WERI-Rb-1 (cell line): ENCODE measurements around the gene PTH1R.

Experiments
- DNase-seq: peaks from one replicate; pipeline ENCODE4 v3.0.0-alpha.2; 2020
- H3K27ac ChIP-seq: fragments of 250-450 bp; sonication (Bioruptor Pico); 2 replicates; pipeline ENCODE4 v1.5.1; 2020; ENCODE audit warnings: mild to moderate bottlenecking, moderate library complexity
- H3K27me3 ChIP-seq: fragments of 250-450 bp; sonication (Bioruptor Pico); 2 replicates; pipeline ENCODE4 v1.5.1; 2021; ENCODE audit warnings: mild to moderate bottlenecking, low read depth, moderate library complexity; ENCODE audit not compliant: insufficient read depth, severe bottlenecking
- H3K36me3 ChIP-seq: fragments of 250-450 bp; sonication (Bioruptor Pico); 2 replicates; pipeline ENCODE4 v1.5.1; 2020; ENCODE audit warnings: mild to moderate bottlenecking, moderate library complexity
- H3K4me3 ChIP-seq: 2 replicates; pipeline ENCODE4 v1.5.1; 2011; ENCODE audit warnings: low read depth, mild to moderate bottlenecking, control low read depth, low read length
- H3K9me3 ChIP-seq: fragments of 250-450 bp; sonication (Bioruptor Pico); 2 replicates; pipeline ENCODE4 v1.5.1; 2021; ENCODE audit warnings: mild to moderate bottlenecking, moderate library complexity; ENCODE audit not compliant: severe bottlenecking
- CTCF ChIP-seq: IDR thresholded peaks from 2 replicates; pipeline ENCODE4 v1.5.1; 2011; ENCODE audit warnings: low read depth, mild to moderate bottlenecking, control low read depth, inconsistent platforms, low read length

Gene PTH1R

DNA sequence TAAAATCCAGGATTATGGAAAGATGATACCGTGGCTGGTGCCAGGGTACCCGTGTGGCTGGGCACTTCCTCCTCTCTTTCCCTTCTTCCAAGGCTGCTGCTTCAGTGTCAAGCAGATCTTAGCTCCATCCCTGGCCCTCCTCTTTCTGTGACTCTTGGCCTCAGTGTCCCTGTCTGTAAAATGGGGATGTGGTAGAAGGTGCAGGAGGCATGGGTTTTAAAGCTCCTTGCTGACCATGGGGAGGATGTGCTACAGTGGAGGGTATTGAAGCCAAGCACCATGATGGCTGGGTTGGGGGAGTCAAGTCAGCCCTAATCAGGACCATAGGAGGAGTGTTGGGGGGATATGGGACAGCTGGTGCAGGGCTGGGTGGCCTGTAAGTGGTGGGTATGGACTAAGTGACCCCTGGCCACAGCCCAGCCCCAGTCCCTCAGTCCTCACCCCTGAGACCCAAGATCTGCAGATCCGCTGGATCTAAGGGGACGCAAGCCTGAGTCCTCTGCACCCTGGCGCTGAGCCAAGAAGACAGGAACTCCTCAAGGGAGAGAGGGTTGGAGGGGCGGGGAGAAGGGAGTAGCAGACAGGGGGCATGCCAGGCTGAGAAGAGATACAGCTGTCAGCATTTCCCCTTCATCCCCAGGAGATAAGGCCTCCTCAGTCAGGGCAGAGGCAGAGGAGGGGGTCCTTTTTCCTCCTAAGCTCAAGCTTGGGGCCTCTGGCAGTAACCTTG lies 12.0 kb downstream of the PTH1R start:
- H3K27me3 ChIP-seq: no peaks in the 10 kb centered on the region
- H3K27ac ChIP-seq: peak overlapping the region; percentile 14; the same call in 1 of the 2 replicates
- TF ChIP-seq CTCF: no peak
- no peak overlapping the region for H3K4me3 ChIP-seq
- H3K9me3 ChIP-seq: no peaks in the 10 kb centered on the region
- no peaks in the 10 kb centered on the region for H3K36me3 ChIP-seq
- DNase-seq: peak; percentile 63

DNA sequence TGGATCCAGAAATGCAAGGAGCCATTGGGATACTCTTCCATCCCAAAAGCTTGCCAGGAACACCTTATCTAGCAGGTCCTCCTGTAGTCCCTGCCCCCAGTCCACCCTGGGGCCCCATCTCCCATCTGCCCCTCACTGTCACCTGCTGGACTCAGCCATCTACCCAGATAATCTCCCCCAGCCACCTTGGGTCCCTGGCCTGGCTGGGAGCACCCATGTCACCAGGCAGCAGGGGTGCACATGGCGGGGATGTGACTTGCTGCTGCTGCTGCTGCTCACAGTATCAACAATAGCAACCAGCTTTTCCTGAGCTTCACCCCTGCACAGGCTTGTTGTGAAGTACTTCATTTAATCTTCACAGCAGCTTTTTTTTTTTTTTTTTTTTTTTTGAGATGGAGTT lies 12.6 kb downstream of the PTH1R start:
- peak overlapping the region; percentile 14; the same call in 1 of the 2 replicates for H3K27ac ChIP-seq

GRCh38 chr3:46891132-46891531 lies 13.6 kb downstream of the PTH1R start:
- H3K27me3 ChIP-seq: no peaks in the 10 kb centered on the region
- no peak for DNase-seq
- no peak for TF ChIP-seq CTCF
- H3K27ac ChIP-seq: no peak overlapping the region
- no peak overlapping the region for H3K4me3 ChIP-seq
- no peaks in the 10 kb centered on the region for H3K36me3 ChIP-seq
- H3K9me3 ChIP-seq: no peaks in the 10 kb centered on the region

More for the DNA sequence above, 12.6 kb downstream of the PTH1R start:
- Histone ChIP-seq H3K4me3 (no peak overlapping the region), H3K9me3 (no peaks in the 10 kb centered on the region), H3K36me3 (no peaks in the 10 kb centered on the region), H3K27me3 (no peaks in the 10 kb centered on the region)
- peak; percentile 55 for DNase-seq
- no peak for TF ChIP-seq CTCF

DNA sequence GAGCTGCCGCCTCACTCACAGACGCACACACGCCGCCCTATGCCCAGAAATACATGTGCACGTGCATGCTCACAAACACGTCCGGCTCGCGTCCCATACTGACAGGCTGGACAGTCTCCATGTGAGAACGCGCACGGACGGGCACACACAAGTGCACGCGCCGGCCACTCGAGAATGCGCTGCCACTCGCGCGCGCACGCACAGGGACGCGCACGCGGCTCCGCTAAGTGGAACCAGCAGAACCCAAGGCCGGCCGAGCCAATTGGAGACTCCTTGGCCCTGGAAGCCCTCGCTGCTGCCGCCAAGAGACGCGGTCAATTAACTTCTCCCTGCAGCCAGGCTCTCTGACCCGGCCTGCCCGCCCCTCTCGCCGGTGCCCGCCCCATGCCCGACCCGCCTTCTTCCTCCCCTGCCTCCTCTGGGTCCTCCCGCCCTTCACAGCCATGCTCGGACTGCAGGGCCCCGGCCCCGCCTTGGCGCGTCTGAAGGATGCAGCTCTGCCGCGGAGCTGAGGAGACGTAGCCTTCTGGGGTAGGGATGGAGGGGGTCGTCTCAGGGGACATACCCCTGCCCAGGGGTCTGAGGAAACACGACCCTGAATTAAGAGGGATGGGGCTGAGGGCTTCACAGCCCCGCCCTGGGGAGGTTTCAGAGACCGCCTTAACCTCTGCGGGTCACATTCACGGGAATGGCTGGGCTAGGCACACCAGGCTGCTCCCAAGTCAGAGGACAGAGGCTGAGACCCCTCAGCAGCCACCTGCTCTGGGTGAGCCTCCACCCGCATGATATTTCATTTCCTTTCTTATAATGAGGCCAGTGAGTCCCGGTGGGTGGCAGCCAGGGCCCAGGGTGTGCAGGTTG lies 15.0 kb downstream of the PTH1R start:
- peak; percentile 89 for DNase-seq
- Histone ChIP-seq H3K9me3 (no peaks in the 10 kb centered on the region), H3K4me3 (peak overlapping the region; percentile 54), H3K27ac (peak overlapping the region; percentile 6; the same call in 1 of the 2 replicates), H3K36me3 (no peaks in the 10 kb centered on the region), H3K27me3 (no peaks in the 10 kb centered on the region)
- TF ChIP-seq CTCF: no peak

DNA sequence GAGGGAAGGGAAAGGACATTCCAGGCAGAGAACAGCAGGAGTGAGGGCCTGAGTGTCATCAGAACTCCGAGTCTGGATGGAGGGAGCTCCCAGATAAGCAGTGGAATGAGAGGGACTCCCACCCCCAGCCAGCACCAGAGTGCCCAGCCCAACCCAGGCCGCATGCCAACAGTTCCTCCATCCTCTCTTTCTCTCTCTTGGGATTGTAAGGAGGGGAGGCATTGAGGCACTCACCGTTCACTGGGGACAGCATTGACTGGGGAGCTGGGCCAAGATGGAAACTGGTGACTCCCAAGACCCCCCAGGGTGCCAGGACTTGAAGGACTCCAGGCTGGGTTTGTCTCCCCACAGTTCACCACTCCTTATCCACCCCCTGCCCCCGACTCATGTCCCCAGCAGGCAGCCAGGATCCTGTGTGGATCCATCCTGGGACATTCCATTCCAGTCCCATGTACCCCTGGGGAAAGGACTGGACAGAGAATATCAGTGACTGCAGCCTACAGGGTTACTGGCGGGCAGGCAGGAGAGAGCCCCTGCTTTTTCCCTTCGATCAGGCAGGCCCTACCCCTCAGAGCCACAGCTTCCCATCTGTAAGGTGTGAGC lies 15.7 kb downstream of the PTH1R start:
- no peak for DNase-seq
- no peak for TF ChIP-seq CTCF
- Histone ChIP-seq H3K9me3 (no peaks in the 10 kb centered on the region), H3K27ac (no peak overlapping the region), H3K36me3 (no peaks in the 10 kb centered on the region), H3K27me3 (no peaks in the 10 kb centered on the region), H3K4me3 (no peak overlapping the region)
